HG02798 (cell line): Measurements from ENCODE around the gene TRDMT1.

Experiments
- ATAC-seq: cut with Tn5 transposase; IDR thresholded peaks from one replicate; pipeline ENCODE4 v1.9.1; 2021; ENCODE audit warnings: mild to moderate bottlenecking; ENCODE audit not compliant: unreplicated experiment, poor library complexity

The TRDMT1 gene

DNA sequence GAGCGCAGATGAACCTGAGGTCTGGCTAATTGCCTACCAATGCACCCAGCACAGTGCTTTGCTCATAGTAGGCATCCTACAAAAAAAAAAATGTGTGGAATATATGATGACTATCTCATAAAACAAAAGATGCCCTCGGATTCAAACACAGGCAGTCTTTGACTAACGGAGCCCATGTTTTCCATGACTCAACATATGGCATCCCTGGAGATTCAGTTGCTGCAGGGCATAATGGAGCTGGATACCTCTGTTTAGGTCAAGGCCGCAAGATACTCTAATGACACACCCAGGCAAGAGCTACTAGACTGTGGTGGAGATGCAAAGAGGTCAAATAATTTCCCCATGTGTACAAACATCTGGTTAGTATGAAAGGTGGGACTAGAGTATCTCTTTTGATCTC is 88.1 kb downstream of the TRDMT1 start:
- ATAC-seq: no peak

DNA sequence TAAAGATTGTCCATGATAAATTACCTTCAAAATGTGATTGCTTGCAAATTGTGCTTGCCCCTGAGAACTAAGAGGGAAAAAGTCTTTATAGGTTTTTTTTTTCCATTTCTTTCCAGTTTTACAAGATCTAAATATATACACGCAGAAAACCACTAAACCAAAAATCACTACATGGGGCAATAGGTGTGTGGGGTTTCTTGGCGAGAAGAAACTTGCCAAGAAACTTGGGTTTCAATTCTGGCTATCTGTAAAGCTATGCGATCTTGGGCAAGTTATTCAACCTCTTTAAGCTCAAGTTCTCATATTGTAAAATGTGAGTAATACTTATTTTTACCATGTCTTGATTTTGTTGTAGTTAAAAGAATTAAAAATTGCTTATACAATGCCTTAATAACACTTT is 88.9 kb downstream of the TRDMT1 start:
- no peak for ATAC-seq

DNA sequence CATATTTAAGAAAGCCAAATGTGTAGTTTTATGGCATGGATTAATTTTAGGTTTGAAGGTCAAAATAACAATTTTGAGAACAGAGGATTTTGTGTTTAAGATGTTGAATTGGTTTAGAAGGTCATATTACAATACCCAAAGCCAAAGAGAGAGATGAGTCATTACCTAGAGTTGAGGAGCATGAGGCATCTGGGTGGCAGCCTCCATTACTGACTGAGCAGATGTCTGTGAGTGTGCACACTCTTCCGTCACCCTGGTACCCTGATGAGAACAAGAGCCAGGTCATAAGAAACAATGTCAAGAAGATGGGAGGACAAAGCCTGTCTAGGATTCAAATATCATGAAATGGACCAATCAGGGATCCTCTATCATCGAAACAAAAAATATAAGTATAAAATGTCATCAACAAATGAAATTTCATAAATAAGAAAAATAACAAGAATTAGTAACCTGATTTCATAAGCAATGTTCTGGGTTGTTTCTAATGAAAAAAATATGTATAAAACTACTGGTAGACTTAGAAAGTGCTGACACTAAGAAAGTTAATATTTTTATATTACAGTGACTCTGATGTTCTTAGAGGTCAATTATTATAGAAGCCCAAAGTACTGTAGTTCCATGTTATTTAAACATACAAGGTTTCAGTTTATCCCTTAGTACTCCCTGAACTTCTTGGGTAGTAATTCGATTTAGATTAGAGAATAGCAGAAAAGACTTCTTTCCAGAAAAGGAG is 91.8 kb downstream of the TRDMT1 start:
- no peak for ATAC-seq

DNA sequence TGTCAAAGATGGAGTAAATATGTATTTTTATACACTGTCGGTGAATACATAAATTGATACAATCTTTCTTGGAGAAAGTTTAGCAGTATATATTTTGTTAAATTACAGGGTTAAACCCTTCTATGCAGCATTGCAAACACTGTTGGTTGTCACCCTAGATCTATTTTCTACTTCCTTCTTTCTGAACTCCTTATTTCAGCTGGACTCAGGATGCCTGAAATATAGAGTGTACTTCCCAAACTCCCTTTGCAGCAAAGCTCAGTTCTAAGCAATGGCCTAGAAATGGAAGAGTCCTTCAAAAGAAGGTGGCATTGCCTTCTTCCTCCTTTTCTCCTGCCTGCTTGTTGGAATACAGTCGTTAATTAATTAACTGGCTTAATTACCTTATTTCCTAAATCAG is 92.4 kb downstream of the TRDMT1 start:
- no peak for ATAC-seq

DNA sequence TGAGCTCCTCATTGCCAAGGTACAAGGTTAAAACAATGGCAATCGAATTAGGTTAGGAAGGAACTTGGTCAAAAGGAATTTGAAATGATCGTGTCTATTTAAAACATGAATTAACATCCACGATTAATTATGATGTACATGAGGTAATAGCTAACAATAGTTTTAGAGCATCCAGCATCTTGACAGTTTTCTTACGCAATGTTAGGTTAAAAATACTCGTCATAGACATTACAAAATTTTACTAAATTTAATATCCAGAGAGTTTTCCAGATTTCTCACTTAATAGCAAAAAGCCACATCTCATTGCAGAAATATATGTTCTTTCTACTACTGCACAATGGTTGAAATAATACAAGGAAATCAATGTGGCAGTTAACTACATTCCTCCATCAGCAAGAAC is 94.5 kb downstream of the TRDMT1 start:
- ATAC-seq: no peak

GRCh38 chr10:17101910-17102266 is 99.6 kb downstream of the TRDMT1 start:
- no peak for ATAC-seq

GRCh38 chr10:17101257-17101909 is 100.1 kb downstream of the TRDMT1 start:
- no peak for ATAC-seq

- ATAC-seq: no peak
Measured at GRCh38 chr10:17100586-17100985, 100.9 kb downstream of the TRDMT1 start.

DNA sequence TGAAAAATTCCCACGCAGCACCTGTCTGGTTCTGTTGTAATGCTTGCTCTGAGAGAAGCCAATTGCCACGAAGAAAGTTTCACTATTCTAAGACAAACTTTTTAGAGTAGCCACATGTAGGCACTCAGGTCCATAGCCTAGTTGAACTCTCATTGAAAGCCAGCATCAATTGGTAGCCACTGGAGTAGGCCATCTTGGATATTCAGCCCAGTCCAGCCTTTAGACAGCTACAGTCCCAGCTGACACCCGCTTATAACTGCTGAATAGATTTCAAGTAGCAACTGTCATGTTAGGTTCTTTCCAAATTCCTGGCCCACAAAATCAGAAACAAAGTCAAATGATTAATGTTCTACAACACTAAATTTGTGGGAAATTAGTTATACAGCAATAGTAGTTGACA is 103.5 kb downstream of the TRDMT1 start:
- no peak for ATAC-seq
